IMR-90 (cell line): Measurements from ENCODE around the gene CEBPZ. TPM values are rescaled to one million over a fixed set of nuclear protein-coding genes. Genes with fewer than 3 reads are reported as not detected.

Source experiments
- ATAC-seq: fragments of 200-7000 bp; cut with Tn5 transposase; 2 replicates; pipeline ENCODE4 v1.9.1; 2020; ENCODE audit warnings: low read depth, mild to moderate bottlenecking, moderate library complexity
- BruUV-seq: library from RNA; stranded (reverse); fragments of 400-500 nt; replicated peaks from 2 replicates; lab custom pipeline; 2021; lab: Mats Ljungman, UMichigan
- CTCF ChIA-PET: fragments of 300-600 bp; formaldehyde crosslinking; extraction: SDS; loops from one replicate; lab custom pipeline; 2021; ENCODE audit warnings: antibody characterized with exemption; lab: Yijun Ruan, JAX
- POLR2A ChIA-PET: fragments of 300-600 bp; sonication (Branson Sonifier 250); formaldehyde crosslinking; loops from one replicate; lab custom pipeline; 2022; ENCODE audit warnings: antibody characterized with exemption; ENCODE audit not compliant: unreplicated experiment; lab: Charles Lee
- DNase-seq: peaks from one replicate; pipeline ENCODE4 v3.0.0; 2013
- H2AFZ ChIP-seq: replicated peaks from 2 replicates; pipeline ENCODE3; 2013; ENCODE audit warnings: low read length, mild to moderate bottlenecking; ENCODE audit not compliant: poor library complexity
- H2AK5ac ChIP-seq: 2 replicates; pipeline ENCODE4 v1.6.1; 2013; ENCODE audit warnings: low read depth, low read length, inconsistent platforms
- H2AK9ac ChIP-seq: replicated peaks from 2 replicates; pipeline ENCODE3; 2013; ENCODE audit warnings: mild to moderate bottlenecking, low read depth, low read length, moderate library complexity; ENCODE audit not compliant: poor library complexity
- H2BK120ac ChIP-seq: 2 replicates; pipeline ENCODE4 v1.6.1; 2013; ENCODE audit warnings: low read depth, low read length, inconsistent platforms
- H2BK15ac ChIP-seq: 3 replicates; pipeline ENCODE4 v1.6.1; 2013; ENCODE audit warnings: low read depth, low read length, inconsistent platforms
- H2BK20ac ChIP-seq: 2 replicates; pipeline ENCODE4 v1.6.1; 2013; ENCODE audit warnings: low read depth, mild to moderate bottlenecking, inconsistent platforms, low read length, moderate library complexity
- H2BK5ac ChIP-seq: 2 replicates; pipeline ENCODE4 v1.6.1; 2013; ENCODE audit warnings: mild to moderate bottlenecking, low read depth, low read length, inconsistent platforms; ENCODE audit not compliant: poor library complexity, severe bottlenecking
- H3K14ac ChIP-seq: replicated peaks from 2 replicates; pipeline ENCODE4 v1.6.1; 2013; ENCODE audit warnings: low read depth, low read length, inconsistent platforms
- H3K18ac ChIP-seq: 2 replicates; pipeline ENCODE4 v1.6.1; 2013; ENCODE audit warnings: low read depth, low read length, control low read depth
- H3K23ac ChIP-seq: 2 replicates; pipeline ENCODE4 v1.6.1; 2013; ENCODE audit warnings: low read depth, low read length, inconsistent platforms
- H3K27ac ChIP-seq: 2 replicates; pipeline ENCODE4 v1.5.1; 2013; ENCODE audit warnings: mild to moderate bottlenecking, control low read depth, low read length; ENCODE audit not compliant: insufficient read depth
- H3K27me3 ChIP-seq: 2 replicates; pipeline ENCODE4 v1.6.1; 2013; ENCODE audit warnings: low read length; ENCODE audit not compliant: control insufficient read depth, insufficient read depth
- H3K36me3 ChIP-seq: 2 replicates; pipeline ENCODE4 v1.6.1; 2013; ENCODE audit warnings: low read length, mixed read lengths; ENCODE audit not compliant: control insufficient read depth, insufficient read depth
- H3K4ac ChIP-seq: 2 replicates; pipeline ENCODE4 v1.6.1; 2013; ENCODE audit warnings: low read depth, low read length, inconsistent platforms
- H3K4me1 ChIP-seq: 2 replicates; pipeline ENCODE4 v1.6.1; 2013; ENCODE audit warnings: low read length, mixed read lengths; ENCODE audit not compliant: control insufficient read depth, insufficient read depth
- H3K4me2 ChIP-seq: 2 replicates; pipeline ENCODE4 v1.6.1; 2013; ENCODE audit warnings: low read depth, mild to moderate bottlenecking, control low read depth, low read length, moderate library complexity
- H3K4me3 ChIP-seq: 2 replicates; pipeline ENCODE4 v1.5.1; 2013; ENCODE audit warnings: low read depth, mild to moderate bottlenecking, control low read depth, low read length, moderate library complexity; ENCODE audit not compliant: insufficient read depth
- H3K56ac ChIP-seq: 2 replicates; pipeline ENCODE4 v1.6.1; 2013; ENCODE audit warnings: low read length, inconsistent platforms; ENCODE audit not compliant: insufficient read depth; ENCODE audit errors: extremely low read depth
- H3K79me1 ChIP-seq, 2 experiments: 2 replicates each; pipeline ENCODE4 v1.6.1; 2013; ENCODE audit warnings: low read length in 2 of 2, inconsistent platforms in 1 of 2, low read depth in 1 of 2
- H3K9ac ChIP-seq: 2 replicates; pipeline ENCODE4 v1.6.1; 2013; ENCODE audit warnings: low read depth, low read length, control low read depth
- H3K9me1 ChIP-seq: 2 replicates; pipeline ENCODE4 v1.6.1; 2013; ENCODE audit warnings: low read length, inconsistent platforms; ENCODE audit not compliant: insufficient read depth
- H3K9me3 ChIP-seq: 2 replicates; pipeline ENCODE4 v1.6.1; 2013; ENCODE audit warnings: low read length; ENCODE audit not compliant: control insufficient read depth, insufficient read depth
- H4K20me1 ChIP-seq: 2 replicates; pipeline ENCODE4 v1.6.1; 2013; ENCODE audit warnings: low read length, inconsistent platforms; ENCODE audit not compliant: insufficient read depth
- H4K5ac ChIP-seq: 2 replicates; pipeline ENCODE4 v1.6.1; 2013; ENCODE audit warnings: mild to moderate bottlenecking, low read depth, low read length, control low read depth
- H4K8ac ChIP-seq, 2 experiments: 2 replicates each; pipeline ENCODE4 v1.6.1; 2013; ENCODE audit warnings: low read depth in 2 of 2, low read length in 2 of 2, control low read depth in 1 of 2, inconsistent platforms in 1 of 2
- H4K91ac ChIP-seq: 2 replicates; pipeline ENCODE4 v1.6.1; 2013; ENCODE audit warnings: low read depth, low read length, inconsistent platforms; ENCODE audit not compliant: insufficient read depth
- BHLHE40 ChIP-seq: fragments of 150-350 bp; IDR thresholded peaks from 2 replicates; pipeline ENCODE4 v1.6.1; 2016; ENCODE audit warnings: mild to moderate bottlenecking, low read depth, low read length
- CEBPB ChIP-seq: IDR thresholded peaks from 2 replicates; pipeline ENCODE4 v1.6.1; 2012; ENCODE audit warnings: low read depth, low read length, improper control_type of control experiment
- CHD1 ChIP-seq: IDR thresholded peaks from 2 replicates; pipeline ENCODE4 v1.6.1; 2012; ENCODE audit warnings: low read depth, low read length, improper control_type of control experiment
- FOS ChIP-seq: fragments of 150-350 bp; IDR thresholded peaks from 2 replicates; pipeline ENCODE4 v1.6.1; 2016; ENCODE audit warnings: low read depth, low read length
- MAFK ChIP-seq: IDR thresholded peaks from 2 replicates; pipeline ENCODE4 v1.6.1; 2012; ENCODE audit warnings: low read depth, low read length, improper control_type of control experiment
- MAZ ChIP-seq: IDR thresholded peaks from 2 replicates; pipeline ENCODE4 v1.6.1; 2012; ENCODE audit warnings: low read depth, mild to moderate bottlenecking, low read length, improper control_type of control experiment, moderate library complexity, borderline replicate concordance
- MXI1 ChIP-seq: IDR thresholded peaks from 2 replicates; pipeline ENCODE4 v1.6.1; 2012; ENCODE audit warnings: low read depth, mild to moderate bottlenecking, low read length, moderate library complexity, borderline replicate concordance
- NFE2L2 ChIP-seq: fragments of 150-350 bp; IDR thresholded peaks from 2 replicates; pipeline ENCODE4 v1.6.1; 2016; ENCODE audit warnings: low read depth, mild to moderate bottlenecking, low read length
- POLR2A ChIP-seq: IDR thresholded peaks from 2 replicates; pipeline ENCODE4 v1.6.1; 2012; ENCODE audit warnings: mild to moderate bottlenecking, low read depth, low read length
- RAD21 ChIP-seq: IDR thresholded peaks from 2 replicates; pipeline ENCODE4 v1.6.1; 2012; ENCODE audit warnings: low read length, improper control_type of control experiment
- RCOR1 ChIP-seq: IDR thresholded peaks from 2 replicates; pipeline ENCODE4 v1.6.1; 2012; ENCODE audit warnings: mild to moderate bottlenecking, low read length, improper control_type of control experiment; ENCODE audit not compliant: insufficient replicate concordance
- RFX5 ChIP-seq: IDR thresholded peaks from 2 replicates; pipeline ENCODE4 v1.8.0; 2012; ENCODE audit warnings: low read depth, mild to moderate bottlenecking, low read length, moderate library complexity
- SMC3 ChIP-seq: fragments of 150-350 bp; IDR thresholded peaks from 2 replicates; pipeline ENCODE4 v1.6.1; 2016; ENCODE audit warnings: low read depth, mild to moderate bottlenecking, antibody characterized with exemption, low read length, moderate library complexity
- WGBS, 2 experiments: methylation state at CpG; one replicate each; pipeline versions ENCODE4 v1.1.5 to v1.1.7; 2013; ENCODE audit warnings: missing lambda C conversion rate in 2 of 2; ENCODE audit not compliant: insufficient read length in 1 of 2; ENCODE audit errors: extremely low coverage in 2 of 2; 5-methylcytosine and 5-hydroxymethylcytosine counted together
- dilution Hi-C: fragments of 300-500 bp; cut with HindIII; formaldehyde crosslinking; loops from one replicate; pipeline ENCODE4 v1.14.3; 2018; ENCODE audit warnings: low sequenced_read_pairs; ENCODE audit not compliant: unreplicated experiment
- in situ Hi-C: fragments of 300-500 bp; cut with MboI; formaldehyde crosslinking; loops from 3 replicates; pipeline ENCODE4 v1.14.3; 2019; ENCODE audit warnings: low sequenced_read_pairs, inconsistent platforms, mixed read lengths
- intact Hi-C: fragments of 100-400 bp; cut with micrococcal nuclease; formaldehyde crosslinking; loops from 2 replicates; pipeline ENCODE4 v1.10.0; 2022
- polyA plus RNA-seq, 3 experiments: library from polyadenylated mRNA; depleted of rRNA; stranded (reverse); fragments of >200 nt; gene quantifications; 2 replicates each; pipeline ENCODE4 v1.2.3, GENCODE V29; 2012; ENCODE audit warnings: low replicate concordance in 1 of 3
- total RNA-seq: library from RNA; depleted of rRNA; stranded (reverse); fragments of >200 nt; gene quantifications from 2 replicates; pipeline ENCODE4 v1.2.3, GENCODE V29; 2012
- TF ChIP-seq, protein P1 (sequence below): conservative IDR thresholded peaks from 2 replicates; pipeline ENCODE4 v1.5.1; 2012; ENCODE audit warnings: mild to moderate bottlenecking, low read depth, low read length, improper control_type of control experiment
- TF ChIP-seq, protein P2 (sequence below): fragments of 150-350 bp; IDR thresholded peaks from 2 replicates; pipeline ENCODE4 v1.6.1; 2016; ENCODE audit warnings: low read depth, mild to moderate bottlenecking, low read length, moderate library complexity, borderline replicate concordance
- TF ChIP-seq, protein P3 (sequence below): fragments of 150-350 bp; IDR thresholded peaks from 2 replicates; pipeline ENCODE4 v1.6.1; 2017; ENCODE audit warnings: mild to moderate bottlenecking, antibody characterized with exemption, low read length, low read depth

CEBPZ gene
- total and polyA plus RNA-seq, 2 of the 4 experiments (the other 2 are of a cell fraction): 9.4 to 33.3 TPM

DNA sequence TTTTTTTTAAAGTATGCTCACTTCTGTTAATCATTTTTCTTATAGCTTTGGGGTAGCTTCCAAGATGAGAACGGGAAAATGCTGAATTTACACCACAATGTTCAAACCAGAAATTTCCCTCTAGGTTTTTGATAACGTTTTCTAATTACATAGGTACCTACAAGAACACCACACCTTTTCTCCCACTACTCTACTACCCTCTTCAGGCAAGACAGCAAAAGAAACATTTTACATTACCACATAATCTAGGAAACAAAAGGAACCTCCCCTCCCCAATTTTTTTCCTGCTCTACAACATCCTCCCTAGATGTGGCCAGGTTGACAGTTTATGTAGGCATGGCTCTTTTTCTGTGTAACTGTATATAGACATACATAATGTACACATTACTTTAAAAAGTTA is 32.4 kb upstream of the CEBPZ start:
- in situ Hi-C loops (no loop called here), dilution Hi-C loops (no loop called here), intact Hi-C loops (no loop called here)
- no peak overlapping the region for H3K9ac ChIP-seq
- no peak overlapping the region for H2AK9ac ChIP-seq
- no peak overlapping the region for H4K5ac ChIP-seq
- 92% methylated on average over 2 of the region's 2 CpGs; no CpG with 5 or more reads in 1 of the 2 experiments for WGBS, 2 experiments
- TF ChIP-seq RFX5 (no peak), MXI1 (no peak), MAFK (no peak), MAZ (no peak), CEBPB (no peak), RCOR1 (no peak), BHLHE40 (no peak), SMC3 (no peak), FOS (no peak), RAD21 (no peak), NFE2L2 (no peak), POLR2A (no peak), CHD1 (no peak)
- TF ChIP-seq, protein P1, sequence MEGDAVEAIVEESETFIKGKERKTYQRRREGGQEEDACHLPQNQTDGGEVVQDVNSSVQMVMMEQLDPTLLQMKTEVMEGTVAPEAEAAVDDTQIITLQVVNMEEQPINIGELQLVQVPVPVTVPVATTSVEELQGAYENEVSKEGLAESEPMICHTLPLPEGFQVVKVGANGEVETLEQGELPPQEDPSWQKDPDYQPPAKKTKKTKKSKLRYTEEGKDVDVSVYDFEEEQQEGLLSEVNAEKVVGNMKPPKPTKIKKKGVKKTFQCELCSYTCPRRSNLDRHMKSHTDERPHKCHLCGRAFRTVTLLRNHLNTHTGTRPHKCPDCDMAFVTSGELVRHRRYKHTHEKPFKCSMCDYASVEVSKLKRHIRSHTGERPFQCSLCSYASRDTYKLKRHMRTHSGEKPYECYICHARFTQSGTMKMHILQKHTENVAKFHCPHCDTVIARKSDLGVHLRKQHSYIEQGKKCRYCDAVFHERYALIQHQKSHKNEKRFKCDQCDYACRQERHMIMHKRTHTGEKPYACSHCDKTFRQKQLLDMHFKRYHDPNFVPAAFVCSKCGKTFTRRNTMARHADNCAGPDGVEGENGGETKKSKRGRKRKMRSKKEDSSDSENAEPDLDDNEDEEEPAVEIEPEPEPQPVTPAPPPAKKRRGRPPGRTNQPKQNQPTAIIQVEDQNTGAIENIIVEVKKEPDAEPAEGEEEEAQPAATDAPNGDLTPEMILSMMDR: no peak
- TF ChIP-seq, protein P2, sequence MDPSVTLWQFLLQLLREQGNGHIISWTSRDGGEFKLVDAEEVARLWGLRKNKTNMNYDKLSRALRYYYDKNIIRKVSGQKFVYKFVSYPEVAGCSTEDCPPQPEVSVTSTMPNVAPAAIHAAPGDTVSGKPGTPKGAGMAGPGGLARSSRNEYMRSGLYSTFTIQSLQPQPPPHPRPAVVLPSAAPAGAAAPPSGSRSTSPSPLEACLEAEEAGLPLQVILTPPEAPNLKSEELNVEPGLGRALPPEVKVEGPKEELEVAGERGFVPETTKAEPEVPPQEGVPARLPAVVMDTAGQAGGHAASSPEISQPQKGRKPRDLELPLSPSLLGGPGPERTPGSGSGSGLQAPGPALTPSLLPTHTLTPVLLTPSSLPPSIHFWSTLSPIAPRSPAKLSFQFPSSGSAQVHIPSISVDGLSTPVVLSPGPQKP: no peak
- TF ChIP-seq, protein P3, sequence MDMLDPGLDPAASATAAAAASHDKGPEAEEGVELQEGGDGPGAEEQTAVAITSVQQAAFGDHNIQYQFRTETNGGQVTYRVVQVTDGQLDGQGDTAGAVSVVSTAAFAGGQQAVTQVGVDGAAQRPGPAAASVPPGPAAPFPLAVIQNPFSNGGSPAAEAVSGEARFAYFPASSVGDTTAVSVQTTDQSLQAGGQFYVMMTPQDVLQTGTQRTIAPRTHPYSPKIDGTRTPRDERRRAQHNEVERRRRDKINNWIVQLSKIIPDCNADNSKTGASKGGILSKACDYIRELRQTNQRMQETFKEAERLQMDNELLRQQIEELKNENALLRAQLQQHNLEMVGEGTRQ: no peak
- no peak overlapping the region for H3K4ac ChIP-seq
- H4K8ac ChIP-seq: no peak overlapping the region
- no peaks in the 10 kb centered on the region for H3K27me3 ChIP-seq
- H2AFZ ChIP-seq: no peak overlapping the region
- H2BK120ac ChIP-seq: no peak overlapping the region
- no peak overlapping the region for H3K23ac ChIP-seq
- H3K14ac ChIP-seq: no peak overlapping the region
- no peak overlapping the region for H2BK20ac ChIP-seq
- no peak overlapping the region for H3K4me3 ChIP-seq
- BruUV-seq: no TSS peak
- H3K27ac ChIP-seq: no peak overlapping the region
- H4K91ac ChIP-seq: no peak overlapping the region
- no peak overlapping the region for H2BK5ac ChIP-seq
- ChIA-PET POLR2A (no interaction called here), CTCF (no interaction called here)
- DNase-seq (no peak), ATAC-seq (no peak)
- no peaks in the 10 kb centered on the region for H3K9me3 ChIP-seq
- H3K18ac ChIP-seq: no peak overlapping the region
- H3K9me1 ChIP-seq: no peaks in the 10 kb centered on the region
- H3K36me3 ChIP-seq: peaks cover 14% of the 10 kb centered on the region
- no peaks in the 10 kb centered on the region for H4K20me1 ChIP-seq
- no peak overlapping the region for H3K4me2 ChIP-seq
- no peaks in the 10 kb centered on the region for H3K79me1 ChIP-seq
- no peaks in the 10 kb centered on the region for H3K4me1 ChIP-seq
- H3K56ac ChIP-seq: no peak overlapping the region
- no peak overlapping the region for H2BK15ac ChIP-seq
- H2AK5ac ChIP-seq: no peak overlapping the region
